Activated CD4-positive, CD25-positive, alpha-beta regulatory T cell treated with anti-CD3 and anti-CD28 coated beads, Interleukin-2, amount 50 U/mL, for 16 hours (primary cell): ENCODE results near the gene THBS3.
"Not testable (repeated sequence)": the region's sequence is repeated elsewhere in the genome, so short reads cannot be mapped to it uniquely, and the experiment has no call there.

Source experiments
- DNase-seq: peaks from one replicate; pipeline ENCODE4 v3.0.0-alpha.2; 2020; ENCODE audit warnings: low read depth, low spot score

Gene THBS3

GRCh38 chr1:155208541-155209311, 1.0 kb upstream of the THBS3 start, which contains the start of gene MTX1:
Gene MTX1, plus strand, starts transcription at chr1:155208695. Its CDS starts 110 bp downstream, at chr1:155208805.
- peak; percentile 81 for DNase-seq

GRCh38 chr1:155206891-155207805, 549 bp downstream of the THBS3 start:
- DNase-seq, result peak; percentile 81

- DNase-seq, result no peak
Measured at GRCh38 chr1:155205969-155206593, 1.6 kb downstream of the THBS3 start.

DNA sequence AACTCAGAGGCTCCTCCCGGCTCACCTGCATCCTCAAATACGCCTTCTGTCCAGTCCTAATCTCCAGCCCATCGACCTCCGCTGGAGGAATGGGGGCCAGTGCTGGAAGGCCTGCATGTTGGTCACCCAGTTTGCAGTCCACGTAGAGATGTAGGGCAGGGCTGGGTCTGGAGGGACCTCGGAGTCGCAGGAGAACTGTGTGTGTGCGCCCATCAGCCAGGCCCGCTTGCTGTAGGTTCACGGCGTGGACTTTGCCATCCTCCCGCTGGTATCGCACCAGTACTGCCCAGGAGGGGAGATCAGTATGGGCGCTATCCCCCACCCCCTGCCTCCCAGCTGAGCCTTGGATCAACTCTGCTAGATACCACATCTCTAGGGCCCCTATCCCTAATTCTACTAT, 2.7 kb downstream of the THBS3 start:
- no peak for DNase-seq

GRCh38 chr1:155202731-155203515, 4.8 kb downstream of the THBS3 start:
- DNase-seq, result no peak

DNA sequence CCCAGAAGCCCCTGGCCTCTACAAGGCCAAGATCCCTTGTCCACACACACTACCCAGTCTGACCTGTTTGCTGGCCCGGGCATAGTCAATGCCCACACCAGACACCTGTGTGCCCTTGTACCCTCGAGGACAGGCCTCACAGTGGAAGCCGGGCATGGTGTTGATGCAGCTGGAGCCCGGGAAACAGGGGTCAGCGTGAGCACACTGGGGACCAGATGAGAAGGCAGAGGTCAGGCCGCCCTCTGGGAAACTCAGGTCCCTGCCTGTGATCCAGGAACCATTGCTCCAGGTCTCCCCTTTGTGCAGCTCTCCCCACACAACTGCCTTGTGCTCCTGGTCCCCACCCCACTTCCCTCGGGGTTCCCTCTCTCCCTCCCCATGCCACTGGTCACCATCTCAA, 5.5 kb downstream of the THBS3 start:
- no peak for DNase-seq

GRCh38 chr1:155200920-155201319, 6.8 kb downstream of the THBS3 start:
- no peak for DNase-seq

DNA sequence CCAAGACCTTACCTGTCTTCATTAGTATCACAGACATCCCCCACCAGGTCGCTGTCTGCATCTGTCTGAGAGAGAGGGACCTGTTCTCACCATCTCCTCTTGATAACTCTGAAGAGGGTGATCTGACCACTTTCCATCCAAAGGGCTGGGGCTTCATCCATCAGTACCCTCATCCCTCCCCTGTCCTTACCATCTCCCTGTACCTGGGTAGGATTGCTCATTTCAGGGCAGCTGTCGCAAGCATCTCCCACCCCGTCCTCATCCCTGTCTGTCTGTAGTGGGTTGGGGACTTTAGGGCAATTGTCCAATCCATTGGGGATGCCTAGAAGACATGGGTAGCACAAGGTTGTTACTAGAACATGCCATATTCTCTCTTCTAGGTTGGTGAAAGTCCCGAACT, 7.9 kb downstream of the THBS3 start:
- no peak for DNase-seq

DNA sequence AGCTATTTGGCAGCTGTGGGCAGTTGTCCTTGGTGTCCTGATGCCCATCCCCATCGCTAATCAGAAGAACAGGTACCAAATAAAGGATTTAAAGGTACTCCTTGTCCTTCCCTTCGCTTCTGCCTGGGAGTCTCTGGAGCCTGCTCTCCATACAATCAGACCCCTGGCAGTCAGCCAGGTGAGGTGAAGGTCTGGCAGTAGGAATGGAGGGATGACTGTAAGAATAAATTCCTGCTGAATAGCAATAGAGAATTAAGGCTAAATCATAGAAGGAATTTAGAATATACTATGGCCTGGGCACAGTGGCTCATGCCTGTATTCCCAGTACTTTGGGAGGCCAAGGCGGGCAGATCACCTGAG, 9.2 kb downstream of the THBS3 start:
- DNase-seq, result no peak

DNA sequence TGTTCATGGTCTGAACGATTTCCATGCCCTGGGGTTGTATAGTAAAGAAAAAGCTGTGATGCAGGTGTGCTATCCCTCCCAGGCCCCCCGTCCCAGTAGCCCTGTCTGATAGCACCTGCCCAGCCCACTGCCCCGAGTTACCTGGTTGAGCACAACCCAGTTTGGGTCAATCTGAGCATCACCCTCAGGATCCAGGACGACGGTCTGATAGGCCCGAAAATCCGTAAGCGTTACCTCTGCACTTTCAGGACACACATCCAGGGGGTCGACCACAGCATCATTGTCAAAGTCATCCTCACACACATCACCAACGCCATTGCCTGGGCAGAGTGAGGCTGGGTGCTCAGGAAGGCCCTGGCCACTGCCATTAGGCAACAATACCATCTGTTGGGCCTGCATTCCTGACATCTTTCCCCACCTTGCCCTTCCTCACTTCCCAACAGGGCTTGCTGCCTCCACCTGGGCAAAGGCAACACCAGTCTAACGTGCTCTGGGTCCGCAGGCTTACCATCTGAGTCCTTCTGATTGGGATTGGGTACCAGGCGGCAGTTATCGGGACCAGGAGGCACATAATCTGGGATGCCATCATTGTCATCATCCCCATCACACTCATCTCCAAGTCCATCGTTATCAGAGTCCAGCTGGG, 9.7 kb downstream of the THBS3 start:
- DNase-seq, result no peak

GRCh38 chr1:155196893-155197638, 10.6 kb downstream of the THBS3 start:
- DNase-seq, result no peak

DNA sequence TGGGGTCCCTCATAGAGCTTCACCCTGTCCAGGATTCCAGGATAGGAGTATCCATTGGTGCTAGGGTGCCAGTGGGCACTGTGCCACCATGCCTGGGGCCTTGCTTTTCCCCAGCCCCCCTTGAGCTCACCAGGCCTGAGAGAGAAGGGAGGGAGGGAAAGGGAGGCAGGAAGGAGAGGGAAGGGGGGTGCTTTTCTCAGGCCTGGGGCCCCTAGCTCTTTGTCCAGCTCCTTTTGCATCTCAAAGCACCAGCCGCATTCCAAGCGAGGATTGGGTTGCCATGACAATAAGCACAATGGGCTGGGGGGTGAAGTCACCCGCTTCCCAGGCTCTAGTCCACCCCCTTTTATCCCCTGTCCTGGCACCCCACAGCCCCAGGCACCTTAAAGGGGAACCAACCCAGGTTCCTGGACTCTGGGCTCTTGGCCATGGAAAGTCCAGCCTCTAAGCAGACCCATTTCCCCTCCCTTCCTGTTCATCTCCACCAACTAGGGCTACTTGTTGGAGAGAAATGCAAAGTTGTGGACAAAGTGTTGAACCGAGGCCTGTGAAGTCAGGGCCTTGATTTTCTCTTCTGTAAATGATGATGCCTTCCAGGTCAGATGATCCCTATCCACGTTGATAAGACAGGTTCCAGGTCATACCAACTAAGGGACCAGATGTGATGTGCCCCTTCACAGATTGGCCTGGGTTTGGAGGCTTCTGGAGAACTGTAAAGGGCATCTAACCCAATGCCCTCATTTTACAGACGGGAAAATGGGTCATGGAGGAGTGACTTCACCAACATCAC, 11.4 kb downstream of the THBS3 start:
- no peak for DNase-seq

GRCh38 chr1:155195201-155196102, 12.2 kb downstream of the THBS3 start:
- DNase-seq, result no peak

- not testable (repeated sequence) for DNase-seq
Measured at GRCh38 chr1:155193991-155194240, 13.8 kb downstream of the THBS3 start.

- DNase-seq, result peak; percentile 44
Measured at GRCh38 chr1:155193275-155193990, 14.3 kb downstream of the THBS3 start.

DNA sequence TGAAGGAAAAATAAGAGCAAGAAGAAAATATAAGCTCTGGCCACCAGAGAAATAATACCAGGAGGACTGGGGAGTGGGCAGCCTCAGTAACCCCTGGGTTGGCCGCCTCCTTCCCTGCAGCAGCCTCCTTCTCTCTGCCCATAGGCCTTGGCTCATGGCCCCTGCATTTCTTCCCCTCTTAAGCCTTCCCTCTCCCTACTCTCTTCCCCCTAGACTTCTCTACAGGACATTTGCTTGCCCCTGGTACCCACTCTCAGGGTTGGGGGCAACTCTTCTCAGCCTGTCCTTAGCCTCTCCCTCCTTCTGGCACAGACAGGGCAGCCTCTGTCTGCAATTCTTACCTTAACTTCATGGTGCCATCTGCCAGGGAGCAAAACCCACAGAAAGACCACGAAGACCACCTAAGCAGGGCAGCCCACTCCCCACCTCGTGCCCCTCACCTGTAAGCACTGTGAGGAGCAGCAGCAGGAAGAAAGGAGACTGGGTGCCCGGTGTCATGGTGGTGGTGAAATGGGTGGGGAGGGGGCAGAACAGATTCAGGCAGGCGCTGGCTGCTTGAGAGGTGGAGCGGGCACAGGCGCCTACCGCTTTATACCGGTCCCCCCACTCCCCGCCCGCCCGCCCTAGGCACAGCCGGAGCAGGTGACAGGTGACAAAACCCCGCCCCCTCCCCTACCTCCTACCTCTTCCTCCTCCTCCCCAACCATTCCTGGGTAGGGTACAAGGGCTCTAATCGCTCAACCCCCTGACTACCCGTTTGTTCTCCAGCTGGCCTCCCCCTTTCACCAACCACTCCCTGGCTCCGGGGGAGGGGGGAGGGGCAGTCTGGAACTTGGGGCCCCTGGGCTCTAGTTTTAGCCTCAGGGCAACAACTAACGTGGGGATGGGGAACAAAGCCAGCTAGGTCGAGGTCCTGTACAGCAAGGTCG, 15.1 kb downstream of the THBS3 start:
- DNase-seq, result no peak

- DNase-seq, result no peak
Measured at GRCh38 chr1:155191904-155192303, 15.8 kb downstream of the THBS3 start.
